Measurements from ENCODE around the gene CDK5RAP3.

GRCh38 chr17:47975823-47976205 is 4.9 kb downstream of the CDK5RAP3 start:
- TF ChIP-seq POLR2A (IDR thresholded peaks at IDR 0.05; ENCODE audit: low read depth) (no peak), CTCF (IDR thresholded peaks at IDR 0.05) (no peak)
